ENCODE results near the gene SENP1. TPM values are rescaled to one million over a fixed set of nuclear protein-coding genes. Genes with fewer than 3 reads are reported as not detected.

SENP1 gene
- total RNA-seq, 2 experiments from 2014 or later = 20.3 to 25.7 TPM

GRCh38 chr12:48078901-48079300, 27.0 kb downstream of the SENP1 start:
- Histone ChIP-seq H3K36me3 (ENCODE audit: insufficient read depth, low read length) (peaks cover 64% of the 10 kb centered on the region), H3K27me3 (ENCODE audit: control insufficient read depth in 1 of 2, insufficient read depth in 2 of 2, low read length in 2 of 2) (no peaks in the 10 kb centered on the region), H3K9me3 (ENCODE audit: control insufficient read depth in 1 of 2, insufficient read depth in 1 of 2, low read length in 2 of 2) (no peaks in the 10 kb centered on the region), H3K4me1 (ENCODE audit: insufficient read depth, low read length) (no peaks in the 10 kb centered on the region), H3K4me3 (ENCODE audit: low read length) (no peak overlapping the region), H3K27ac (ENCODE audit: low read depth in 1 of 2, low read length in 2 of 2) (no peak overlapping the region)
- H3K4me1 Mint-ChIP-seq (ENCODE audit: low read depth) = no peaks in the 10 kb centered on the region
- intact Hi-C loops (cut with DNase I, micrococcal nuclease) = no loop called here
- CTCF ChIA-PET = interaction anchor here (1.4 kb wide), 1 partner anchor 115 kb away, joined by 4 read pairs; the partner anchor contains the start of gene TMEM106C
- no peaks in the 10 kb centered on the region for H3K27me3 Mint-ChIP-seq
- ATAC-seq (ENCODE audit: poor library complexity) (no peak), DNase-seq (no peak)
- H3K9me3 Mint-ChIP-seq = no peaks in the 10 kb centered on the region
- H3K27ac Mint-ChIP-seq = no peak overlapping the region
- no peak for TF ChIP-seq CTCF (IDR thresholded peaks at IDR 0.05)
- POLR2A ChIA-PET = no interaction called here
- no peak overlapping the region for H3K4me3 Mint-ChIP-seq
- peaks cover 77% of the 10 kb centered on the region for H3K36me3 Mint-ChIP-seq (ENCODE audit: low read depth)

GRCh38 chr12:48077111-48077510, 28.8 kb downstream of the SENP1 start:
- no peak for TF ChIP-seq CTCF (IDR thresholded peaks at IDR 0.05)
- H3K36me3 ChIP-seq (ENCODE audit: insufficient read depth, low read length) = peaks cover 65% of the 10 kb centered on the region
- no peak overlapping the region for H3K27ac ChIP-seq (ENCODE audit: low read depth in 1 of 2, low read length in 2 of 2)
- Mint-ChIP-seq H3K27me3 (no peaks in the 10 kb centered on the region), H3K4me1 (ENCODE audit: low read depth) (no peaks in the 10 kb centered on the region), H3K4me3 (no peak overlapping the region), H3K9me3 (no peaks in the 10 kb centered on the region), H3K36me3 (ENCODE audit: low read depth) (peaks cover 75% of the 10 kb centered on the region), H3K27ac (no peak overlapping the region)
- no peaks in the 10 kb centered on the region for H3K9me3 ChIP-seq (ENCODE audit: control insufficient read depth in 1 of 2, insufficient read depth in 1 of 2, low read length in 2 of 2)
- intact Hi-C loops (cut with DNase I, micrococcal nuclease) = no loop called here
- no peak overlapping the region for H3K4me3 ChIP-seq (ENCODE audit: low read length)
- CTCF ChIA-PET = no interaction called here
- DNase-seq (no peak), ATAC-seq (ENCODE audit: poor library complexity) (no peak)
- POLR2A ChIA-PET = no interaction called here
- no peaks in the 10 kb centered on the region for H3K27me3 ChIP-seq (ENCODE audit: control insufficient read depth in 1 of 2, insufficient read depth in 2 of 2, low read length in 2 of 2)
- H3K4me1 ChIP-seq (ENCODE audit: insufficient read depth, low read length) = no peaks in the 10 kb centered on the region

GRCh38 chr12:48075832-48076231, 30.0 kb downstream of the SENP1 start:
- DNase-seq (no peak), ATAC-seq (ENCODE audit: poor library complexity) (no peak)
- H3K27ac Mint-ChIP-seq = no peak overlapping the region
- Histone ChIP-seq H3K4me1 (ENCODE audit: insufficient read depth, low read length) (no peaks in the 10 kb centered on the region), H3K36me3 (ENCODE audit: insufficient read depth, low read length) (peaks cover 63% of the 10 kb centered on the region), H3K27ac (ENCODE audit: low read depth in 1 of 2, low read length in 2 of 2) (no peak overlapping the region), H3K9me3 (ENCODE audit: control insufficient read depth in 1 of 2, insufficient read depth in 1 of 2, low read length in 2 of 2) (no peaks in the 10 kb centered on the region), H3K4me3 (ENCODE audit: low read length) (no peak overlapping the region), H3K27me3 (ENCODE audit: control insufficient read depth in 1 of 2, insufficient read depth in 2 of 2, low read length in 2 of 2) (no peaks in the 10 kb centered on the region)
- H3K4me1 Mint-ChIP-seq (ENCODE audit: low read depth) = no peaks in the 10 kb centered on the region
- H3K9me3 Mint-ChIP-seq = no peaks in the 10 kb centered on the region
- no peaks in the 10 kb centered on the region for H3K27me3 Mint-ChIP-seq
- ChIA-PET POLR2A (no interaction called here), CTCF (no interaction called here)
- peaks cover 76% of the 10 kb centered on the region for H3K36me3 Mint-ChIP-seq (ENCODE audit: low read depth)
- no peak overlapping the region for H3K4me3 Mint-ChIP-seq
- intact Hi-C loops (cut with DNase I, micrococcal nuclease) = no loop called here
- TF ChIP-seq CTCF (IDR thresholded peaks at IDR 0.05) = no peak
